Measurements from ENCODE around the gene PHF3. TPM values are rescaled to one million over a fixed set of nuclear protein-coding genes. Genes with fewer than 3 reads are reported as not detected.

Gene PHF3
- total RNA-seq, 1 donor from 2014 or later: 38.7 TPM

- no peak for DNase-seq
- H3K4me3 Mint-ChIP-seq (ENCODE audit: unreplicated experiment): no peak overlapping the region
These were observed 24.0 kb upstream of the PHF3 start for GRCh38 chr6:63611560-63611959.

GRCh38 chr6:63615590-63615989, 20.0 kb upstream of the PHF3 start:
- H3K4me1 Mint-ChIP-seq (ENCODE audit: low read depth, unreplicated experiment): no peaks in the 10 kb centered on the region
- TF ChIP-seq CTCF (IDR thresholded peaks at IDR 0.05; ENCODE audit: partially characterized antibody, unreplicated experiment): no peak
- no peak for DNase-seq
- H3K27me3 Mint-ChIP-seq (ENCODE audit: unreplicated experiment): no peaks in the 10 kb centered on the region
- no peaks in the 10 kb centered on the region for H3K36me3 Mint-ChIP-seq (ENCODE audit: unreplicated experiment)
- no peak overlapping the region for H3K27ac Mint-ChIP-seq (ENCODE audit: unreplicated experiment)
- peaks cover 3% of the 10 kb centered on the region for H3K9me3 Mint-ChIP-seq (ENCODE audit: unreplicated experiment)
- H3K4me3 Mint-ChIP-seq (ENCODE audit: unreplicated experiment): no peak overlapping the region

More at GRCh38 chr6:63611560-63611959, 24.0 kb upstream of the PHF3 start:
- Mint-ChIP-seq H3K4me1 (ENCODE audit: low read depth, unreplicated experiment) (no peaks in the 10 kb centered on the region), H3K27me3 (ENCODE audit: unreplicated experiment) (no peaks in the 10 kb centered on the region), H3K9me3 (ENCODE audit: unreplicated experiment) (peaks cover 3% of the 10 kb centered on the region), H3K27ac (ENCODE audit: unreplicated experiment) (no peak overlapping the region), H3K36me3 (ENCODE audit: unreplicated experiment) (no peaks in the 10 kb centered on the region)
- no peak for TF ChIP-seq CTCF (IDR thresholded peaks at IDR 0.05; ENCODE audit: partially characterized antibody, unreplicated experiment)

- no peak for TF ChIP-seq CTCF (IDR thresholded peaks at IDR 0.05; ENCODE audit: partially characterized antibody, unreplicated experiment)
- H3K9me3 Mint-ChIP-seq (ENCODE audit: unreplicated experiment): peaks cover 2% of the 10 kb centered on the region
- no peak overlapping the region for H3K4me3 Mint-ChIP-seq (ENCODE audit: unreplicated experiment)
- no peaks in the 10 kb centered on the region for H3K27me3 Mint-ChIP-seq (ENCODE audit: unreplicated experiment)
- H3K36me3 Mint-ChIP-seq (ENCODE audit: unreplicated experiment): no peaks in the 10 kb centered on the region
- no peak overlapping the region for H3K27ac Mint-ChIP-seq (ENCODE audit: unreplicated experiment)
- no peak for DNase-seq
- H3K4me1 Mint-ChIP-seq (ENCODE audit: low read depth, unreplicated experiment): no peaks in the 10 kb centered on the region
These were observed 11.5 kb upstream of the PHF3 start for GRCh38 chr6:63624091-63624490.

- no peak for TF ChIP-seq CTCF (IDR thresholded peaks at IDR 0.05; ENCODE audit: partially characterized antibody, unreplicated experiment)
- Mint-ChIP-seq H3K27me3 (ENCODE audit: unreplicated experiment) (peaks cover 4% of the 10 kb centered on the region), H3K27ac (ENCODE audit: unreplicated experiment) (no peak overlapping the region), H3K4me1 (ENCODE audit: low read depth, unreplicated experiment) (no peaks in the 10 kb centered on the region), H3K36me3 (ENCODE audit: unreplicated experiment) (no peaks in the 10 kb centered on the region), H3K9me3 (ENCODE audit: unreplicated experiment) (peaks cover 6% of the 10 kb centered on the region), H3K4me3 (ENCODE audit: unreplicated experiment) (no peak overlapping the region)
- no peak for DNase-seq
These were observed 5.1 kb upstream of the PHF3 start for GRCh38 chr6:63630466-63630865.

GRCh38 chr6:63634630-63635029, 972 bp upstream of the PHF3 start:
- Mint-ChIP-seq H3K4me3 (ENCODE audit: unreplicated experiment) (peak overlapping the region; percentile 97), H3K4me1 (ENCODE audit: low read depth, unreplicated experiment) (peaks cover 11% of the 10 kb centered on the region), H3K36me3 (ENCODE audit: unreplicated experiment) (no peaks in the 10 kb centered on the region), H3K27me3 (ENCODE audit: unreplicated experiment) (peaks cover 9% of the 10 kb centered on the region), H3K9me3 (ENCODE audit: unreplicated experiment) (peaks cover 9% of the 10 kb centered on the region), H3K27ac (ENCODE audit: unreplicated experiment) (no peak overlapping the region)
- no peak for DNase-seq
- no peak for TF ChIP-seq CTCF (IDR thresholded peaks at IDR 0.05; ENCODE audit: partially characterized antibody, unreplicated experiment)
